Myocyte (in vitro differentiated cells): ENCODE measurements around the gene ATP6AP1. TPM values are rescaled to one million over a fixed set of nuclear protein-coding genes. Genes with fewer than 3 reads are reported as not detected.

Experiments used
- microRNA-seq: library from miRNA; unstranded; fragments of <30 nt; microRNA quantifications from one replicate; pipeline ENCODE4, GENCODE V29; 2016
- total RNA-seq: library from RNA; depleted of rRNA; stranded (reverse); fragments of >200 nt; gene quantifications from 2 replicates; pipeline ENCODE4 v1.2.3, GENCODE V29; 2014

Gene ATP6AP1
- total RNA-seq, 1 donor from 2014 or later, result 100 TPM

Small RNAs within 50 kb of the gene (microRNA-seq; reads per million reads assigned to microRNA genes)
- gene MIR6858, result 1.3 reads per million

Other genes starting within 250 kb of the ATP6AP1 start
- not detected in 2 replicates for gene OPN1MW, start 246.1 kb upstream of the ATP6AP1 start, total RNA-seq
- gene OPN1MW2, start 208.9 kb upstream of the ATP6AP1 start, total RNA-seq, result not detected in 2 replicates
- not detected in 2 replicates for gene OPN1MW3, start 171.1 kb upstream of the ATP6AP1 start, total RNA-seq
- gene TEX28, start 133.6 kb upstream of the ATP6AP1 start, total RNA-seq, result not detected in 2 replicates
- 0.26 TPM in 1 of 2 replicates, not detected in the other for gene TKTL1, start 132.9 kb upstream of the ATP6AP1 start, total RNA-seq
- gene FLNA, start 54.0 kb upstream of the ATP6AP1 start, total RNA-seq, result 410 and 518 TPM in 2 replicates
- 43.2 and 53.2 TPM in 2 replicates for gene EMD, start 49.4 kb upstream of the ATP6AP1 start, total RNA-seq
- gene RPL10, start 30.3 kb upstream of the ATP6AP1 start, total RNA-seq, result 2,503 and 3,937 TPM in 2 replicates
- 214 and 235 TPM in 2 replicates for gene DNASE1L1, start 19.4 kb upstream of the ATP6AP1 start, total RNA-seq
- 36.1 and 41.3 TPM in 2 replicates for gene TAFAZZIN, start 17.1 kb upstream of the ATP6AP1 start, total RNA-seq
- gene GDI1, start 8.5 kb downstream of the ATP6AP1 start, total RNA-seq, result 125 TPM in 2 replicates
- 74.9 and 85.0 TPM in 2 replicates for gene FAM50A, start 15.5 kb downstream of the ATP6AP1 start, total RNA-seq
- gene PLXNA3, start 29.6 kb downstream of the ATP6AP1 start, total RNA-seq, result 11.3 and 11.7 TPM in 2 replicates
- gene LAGE3, start 50.6 kb downstream of the ATP6AP1 start, total RNA-seq, result 72.2 and 87.8 TPM in 2 replicates
- 39.6 and 65.2 TPM in 2 replicates for gene UBL4A, start 57.9 kb downstream of the ATP6AP1 start, total RNA-seq
- gene SLC10A3, start 62.0 kb downstream of the ATP6AP1 start, total RNA-seq, result 28.5 and 37.0 TPM in 2 replicates
- 57.1 and 64.9 TPM in 2 replicates for gene FAM3A, start 87.6 kb downstream of the ATP6AP1 start, total RNA-seq
- gene G6PD, start 118.2 kb downstream of the ATP6AP1 start, total RNA-seq, result 20.5 and 24.0 TPM in 2 replicates
- 13.3 and 14.0 TPM in 2 replicates for gene IKBKG, start 118.9 kb downstream of the ATP6AP1 start, total RNA-seq
- not detected in 2 replicates for gene CTAG1A, start 156.5 kb downstream of the ATP6AP1 start, total RNA-seq
- gene CTAG1B, start 190.6 kb downstream of the ATP6AP1 start, total RNA-seq, result not detected in 2 replicates
- not detected in 2 replicates for gene CTAG2, start 224.9 kb downstream of the ATP6AP1 start, total RNA-seq